Measurements from ENCODE around the gene ZNF385B. TPM values are rescaled to one million over a fixed set of nuclear protein-coding genes. Genes with fewer than 3 reads are reported as not detected.

Gene ZNF385B
- polyA plus RNA-seq, 1 experiment, result not detected

DNA sequence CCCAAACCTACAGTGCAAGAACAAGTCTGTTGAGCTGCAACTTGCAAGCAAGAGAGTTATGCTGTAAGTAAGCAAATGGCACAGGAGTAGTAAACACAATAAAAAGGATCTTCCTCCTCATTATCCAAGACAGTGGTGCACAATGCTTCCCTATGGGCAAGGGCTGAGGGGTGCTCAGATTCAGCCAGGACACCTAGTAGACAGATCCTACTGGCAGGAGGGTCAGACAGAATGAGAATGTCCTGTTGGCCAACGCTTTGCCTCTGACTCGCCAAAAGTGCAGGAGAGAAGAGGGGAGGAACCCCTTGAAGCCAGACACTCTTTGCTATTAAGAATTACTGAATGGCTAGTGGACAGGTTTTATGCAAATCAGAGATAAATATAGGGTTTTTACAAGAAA is 316.4 kb downstream of the ZNF385B start:
- DNase-seq (ENCODE audit: low read depth, low spot score), result no peak
- Histone ChIP-seq H3K9me3 (ENCODE audit: control insufficient read depth, insufficient read depth, low read length) (no peaks in the 10 kb centered on the region), H3K27me3 (ENCODE audit: control insufficient read depth, insufficient read depth, low read length) (no peaks in the 10 kb centered on the region), H3K4me3 (ENCODE audit: low read depth, low read length) (no peak overlapping the region), H3K27ac (ENCODE audit: low read depth, low read length) (no peak overlapping the region)
- ChIA-PET CTCF (no interaction called here), POLR2A (no interaction called here)
- TF ChIP-seq, protein P1, sequence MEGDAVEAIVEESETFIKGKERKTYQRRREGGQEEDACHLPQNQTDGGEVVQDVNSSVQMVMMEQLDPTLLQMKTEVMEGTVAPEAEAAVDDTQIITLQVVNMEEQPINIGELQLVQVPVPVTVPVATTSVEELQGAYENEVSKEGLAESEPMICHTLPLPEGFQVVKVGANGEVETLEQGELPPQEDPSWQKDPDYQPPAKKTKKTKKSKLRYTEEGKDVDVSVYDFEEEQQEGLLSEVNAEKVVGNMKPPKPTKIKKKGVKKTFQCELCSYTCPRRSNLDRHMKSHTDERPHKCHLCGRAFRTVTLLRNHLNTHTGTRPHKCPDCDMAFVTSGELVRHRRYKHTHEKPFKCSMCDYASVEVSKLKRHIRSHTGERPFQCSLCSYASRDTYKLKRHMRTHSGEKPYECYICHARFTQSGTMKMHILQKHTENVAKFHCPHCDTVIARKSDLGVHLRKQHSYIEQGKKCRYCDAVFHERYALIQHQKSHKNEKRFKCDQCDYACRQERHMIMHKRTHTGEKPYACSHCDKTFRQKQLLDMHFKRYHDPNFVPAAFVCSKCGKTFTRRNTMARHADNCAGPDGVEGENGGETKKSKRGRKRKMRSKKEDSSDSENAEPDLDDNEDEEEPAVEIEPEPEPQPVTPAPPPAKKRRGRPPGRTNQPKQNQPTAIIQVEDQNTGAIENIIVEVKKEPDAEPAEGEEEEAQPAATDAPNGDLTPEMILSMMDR (IDR thresholded peaks at IDR 0.05; ENCODE audit: low read depth, low read length), result no peak

DNA sequence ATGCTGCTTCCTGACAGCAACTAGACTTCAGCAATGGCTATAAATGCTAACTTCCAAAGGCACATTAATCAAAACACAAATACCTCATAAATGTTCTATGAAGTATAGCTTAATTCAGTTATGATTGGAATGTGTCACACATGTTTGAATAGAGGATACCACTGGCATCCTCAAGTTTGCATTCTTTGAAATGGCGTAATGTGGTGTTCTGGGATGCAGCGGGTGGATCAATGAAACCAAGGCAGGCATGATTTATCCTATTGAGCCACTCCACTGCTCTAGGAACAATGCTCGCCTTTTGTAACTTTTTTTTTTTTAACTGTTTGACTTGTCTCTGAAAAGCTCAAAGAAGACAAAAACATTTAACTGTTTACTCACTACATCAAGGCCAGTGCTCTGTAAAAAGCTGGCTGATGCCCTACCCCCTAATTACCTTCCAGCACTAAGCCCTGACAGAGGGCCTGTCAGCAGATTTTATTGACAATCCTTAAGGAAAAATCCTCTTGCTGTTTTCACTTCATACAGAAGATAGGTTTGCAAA is 318.0 kb downstream of the ZNF385B start:
- no peak overlapping the region for H3K27ac ChIP-seq (ENCODE audit: low read depth, low read length)
- TF ChIP-seq, protein P1 (IDR thresholded peaks at IDR 0.05; ENCODE audit: low read depth, low read length), result no peak
- no peaks in the 10 kb centered on the region for H3K9me3 ChIP-seq (ENCODE audit: control insufficient read depth, insufficient read depth, low read length)
- CTCF ChIA-PET, result no interaction called here
- H3K27me3 ChIP-seq (ENCODE audit: control insufficient read depth, insufficient read depth, low read length), result no peaks in the 10 kb centered on the region
- POLR2A ChIA-PET, result interaction anchor here (0.5 kb wide), 1 partner anchor 52 kb away, joined by 3 read pairs; no protein-coding TSS in a partner anchor
- DNase-seq (ENCODE audit: low read depth, low spot score), result no peak
- H3K4me3 ChIP-seq (ENCODE audit: low read depth, low read length), result no peak overlapping the region

DNA sequence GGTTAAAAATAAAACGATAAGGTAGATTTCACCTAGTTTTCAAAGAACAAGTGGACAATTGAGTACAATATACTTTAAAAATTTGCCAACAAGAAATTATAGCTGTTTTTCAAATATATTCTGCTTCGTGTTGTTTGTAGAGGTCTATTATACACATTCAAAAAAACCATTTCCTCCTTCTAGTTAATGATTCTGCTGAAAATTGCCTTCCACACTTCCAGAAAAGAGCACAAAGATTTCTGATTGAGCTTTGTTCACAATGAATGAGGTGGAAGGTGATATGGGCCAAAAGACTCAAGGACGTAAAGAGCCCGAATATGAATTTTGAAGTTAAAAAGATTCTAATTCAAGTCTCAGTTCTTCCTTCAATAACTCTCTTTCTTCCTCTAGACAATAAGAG is 319.8 kb downstream of the ZNF385B start:
- TF ChIP-seq, protein P1 (IDR thresholded peaks at IDR 0.05; ENCODE audit: low read depth, low read length), result no peak
- POLR2A ChIA-PET, result no interaction called here
- DNase-seq (ENCODE audit: low read depth, low spot score), result no peak
- Histone ChIP-seq H3K4me3 (ENCODE audit: low read depth, low read length) (no peak overlapping the region), H3K9me3 (ENCODE audit: control insufficient read depth, insufficient read depth, low read length) (no peaks in the 10 kb centered on the region), H3K27me3 (ENCODE audit: control insufficient read depth, insufficient read depth, low read length) (no peaks in the 10 kb centered on the region), H3K27ac (ENCODE audit: low read depth, low read length) (no peak overlapping the region)
- CTCF ChIA-PET, result no interaction called here

- POLR2A ChIA-PET, result no interaction called here
- TF ChIP-seq, protein P1 (IDR thresholded peaks at IDR 0.05; ENCODE audit: low read depth, low read length), result no peak
Measured at GRCh38 chr2:179539124-179539511, 322.3 kb downstream of the ZNF385B start.

GRCh38 chr2:179538406-179539123 is 322.8 kb downstream of the ZNF385B start:
- Histone ChIP-seq H3K27ac (ENCODE audit: low read depth, low read length) (no peak overlapping the region), H3K27me3 (ENCODE audit: control insufficient read depth, insufficient read depth, low read length) (no peaks in the 10 kb centered on the region), H3K9me3 (ENCODE audit: control insufficient read depth, insufficient read depth, low read length) (no peaks in the 10 kb centered on the region), H3K4me3 (ENCODE audit: low read depth, low read length) (no peak overlapping the region)
- DNase-seq (ENCODE audit: low read depth, low spot score), result no peak
- CTCF ChIA-PET, result no interaction called here
- POLR2A ChIA-PET, result no interaction called here
- TF ChIP-seq, protein P1 (IDR thresholded peaks at IDR 0.05; ENCODE audit: low read depth, low read length), result no peak

More at GRCh38 chr2:179539124-179539511, 322.3 kb downstream of the ZNF385B start:
- Histone ChIP-seq H3K27me3 (ENCODE audit: control insufficient read depth, insufficient read depth, low read length) (no peaks in the 10 kb centered on the region), H3K4me3 (ENCODE audit: low read depth, low read length) (no peak overlapping the region), H3K27ac (ENCODE audit: low read depth, low read length) (no peak overlapping the region), H3K9me3 (ENCODE audit: control insufficient read depth, insufficient read depth, low read length) (no peaks in the 10 kb centered on the region)
- no peak for DNase-seq (ENCODE audit: low read depth, low spot score)
- CTCF ChIA-PET, result no interaction called here
